Endothelial cell (in vitro differentiated cells): ENCODE data around the gene ALPI. TPM values are rescaled to one million over a fixed set of nuclear protein-coding genes. Genes with fewer than 3 reads are reported as not detected.

Experiments
- DNase-seq: peaks from one replicate; pipeline ENCODE4 v3.0.0; 2021; ENCODE audit warnings: low spot score
- H3K27ac Mint-ChIP-seq: one replicate; pipeline ENCODE4 v1.8.0; 2021; ENCODE audit warnings: mixed read lengths, inconsistent platforms; ENCODE audit not compliant: unreplicated experiment
- H3K27me3 Mint-ChIP-seq: one replicate; pipeline ENCODE4 v1.8.0; 2021; ENCODE audit warnings: mild to moderate bottlenecking, moderate library complexity, mixed read lengths, inconsistent platforms; ENCODE audit not compliant: unreplicated experiment
- H3K36me3 Mint-ChIP-seq: one replicate; pipeline ENCODE4 v1.8.0; 2021; ENCODE audit warnings: mild to moderate bottlenecking, low read depth, mixed read lengths, inconsistent platforms; ENCODE audit not compliant: unreplicated experiment
- H3K4me1 Mint-ChIP-seq: one replicate; pipeline ENCODE4 v1.8.0; 2021; ENCODE audit warnings: mild to moderate bottlenecking, mixed read lengths, inconsistent platforms; ENCODE audit not compliant: unreplicated experiment
- H3K4me3 Mint-ChIP-seq: one replicate; pipeline ENCODE4 v1.8.0; 2021; ENCODE audit warnings: mild to moderate bottlenecking, mixed read lengths, inconsistent platforms; ENCODE audit not compliant: unreplicated experiment
- H3K9me3 Mint-ChIP-seq: one replicate; pipeline ENCODE4 v1.8.0; 2021; ENCODE audit warnings: mixed read lengths, inconsistent platforms; ENCODE audit not compliant: unreplicated experiment
- total RNA-seq: library from RNA; stranded (reverse); fragmentation: NEBNext Ultra II Directional; extraction: Animal tissue kit (Norgen Biotek cat#: 25700); gene quantifications from one replicate; pipeline ENCODE4 v1.2.1, GENCODE V29; 2021; ENCODE audit not compliant: unreplicated experiment
- TF ChIP-seq, protein P1 (sequence below): fragments of 200-600 bp; sonication (generic); IDR thresholded peaks from one replicate; pipeline ENCODE4 v1.5.0; 2021; ENCODE audit warnings: antibody characterized with exemption; ENCODE audit not compliant: unreplicated experiment

The ALPI gene
- total RNA-seq, 1 donor from 2014 or later, result not detected

DNA sequence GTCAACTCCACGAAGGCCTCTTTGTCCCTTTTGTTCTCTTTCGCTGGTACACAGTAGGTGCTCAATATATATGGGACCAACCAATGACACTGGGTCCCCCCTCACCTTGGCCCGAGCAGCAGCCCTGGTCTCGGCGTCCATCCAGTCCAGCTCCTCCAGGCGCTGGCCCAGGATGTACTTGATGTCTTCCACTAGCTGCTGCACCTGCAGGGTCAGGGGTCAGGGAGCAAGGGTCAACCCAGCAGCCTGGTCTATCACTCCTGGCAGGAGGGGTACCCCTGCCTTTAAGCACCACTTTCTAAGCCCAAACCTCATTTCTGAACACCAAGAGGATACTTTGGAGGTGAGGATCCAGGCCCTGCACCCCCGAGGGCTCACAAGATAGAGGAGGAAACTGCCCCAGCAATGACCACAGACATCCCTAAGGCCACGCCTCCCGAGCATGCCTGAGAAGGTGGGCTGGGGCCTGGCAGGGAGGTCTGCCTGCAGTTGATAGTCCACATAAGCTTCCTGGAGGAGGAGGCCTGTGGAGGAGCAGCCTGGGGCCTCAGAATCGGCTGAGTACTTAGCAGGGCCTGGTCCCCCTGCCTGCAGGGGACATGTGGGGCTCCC is 27.5 kb downstream of the ALPI start:
- DNase-seq, result no peak
- Mint-ChIP-seq H3K4me3 (no peak overlapping the region), H3K4me1 (peaks cover 4% of the 10 kb centered on the region), H3K27ac (no peak overlapping the region), H3K27me3 (peaks cover 15% of the 10 kb centered on the region), H3K36me3 (no peaks in the 10 kb centered on the region), H3K9me3 (no peaks in the 10 kb centered on the region)
- TF ChIP-seq, protein P1, sequence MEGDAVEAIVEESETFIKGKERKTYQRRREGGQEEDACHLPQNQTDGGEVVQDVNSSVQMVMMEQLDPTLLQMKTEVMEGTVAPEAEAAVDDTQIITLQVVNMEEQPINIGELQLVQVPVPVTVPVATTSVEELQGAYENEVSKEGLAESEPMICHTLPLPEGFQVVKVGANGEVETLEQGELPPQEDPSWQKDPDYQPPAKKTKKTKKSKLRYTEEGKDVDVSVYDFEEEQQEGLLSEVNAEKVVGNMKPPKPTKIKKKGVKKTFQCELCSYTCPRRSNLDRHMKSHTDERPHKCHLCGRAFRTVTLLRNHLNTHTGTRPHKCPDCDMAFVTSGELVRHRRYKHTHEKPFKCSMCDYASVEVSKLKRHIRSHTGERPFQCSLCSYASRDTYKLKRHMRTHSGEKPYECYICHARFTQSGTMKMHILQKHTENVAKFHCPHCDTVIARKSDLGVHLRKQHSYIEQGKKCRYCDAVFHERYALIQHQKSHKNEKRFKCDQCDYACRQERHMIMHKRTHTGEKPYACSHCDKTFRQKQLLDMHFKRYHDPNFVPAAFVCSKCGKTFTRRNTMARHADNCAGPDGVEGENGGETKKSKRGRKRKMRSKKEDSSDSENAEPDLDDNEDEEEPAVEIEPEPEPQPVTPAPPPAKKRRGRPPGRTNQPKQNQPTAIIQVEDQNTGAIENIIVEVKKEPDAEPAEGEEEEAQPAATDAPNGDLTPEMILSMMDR, result no peak

- DNase-seq, result no peak
- TF ChIP-seq, protein P1, result no peak
- H3K9me3 Mint-ChIP-seq, result no peaks in the 10 kb centered on the region
- H3K36me3 Mint-ChIP-seq, result no peaks in the 10 kb centered on the region
- H3K4me1 Mint-ChIP-seq, result peaks cover 4% of the 10 kb centered on the region
- peaks cover 22% of the 10 kb centered on the region for H3K27me3 Mint-ChIP-seq
- H3K27ac Mint-ChIP-seq, result no peak overlapping the region
- H3K4me3 Mint-ChIP-seq, result no peak overlapping the region
Measured at GRCh38 chr2:232483923-232484627, 28.1 kb downstream of the ALPI start.

DNA sequence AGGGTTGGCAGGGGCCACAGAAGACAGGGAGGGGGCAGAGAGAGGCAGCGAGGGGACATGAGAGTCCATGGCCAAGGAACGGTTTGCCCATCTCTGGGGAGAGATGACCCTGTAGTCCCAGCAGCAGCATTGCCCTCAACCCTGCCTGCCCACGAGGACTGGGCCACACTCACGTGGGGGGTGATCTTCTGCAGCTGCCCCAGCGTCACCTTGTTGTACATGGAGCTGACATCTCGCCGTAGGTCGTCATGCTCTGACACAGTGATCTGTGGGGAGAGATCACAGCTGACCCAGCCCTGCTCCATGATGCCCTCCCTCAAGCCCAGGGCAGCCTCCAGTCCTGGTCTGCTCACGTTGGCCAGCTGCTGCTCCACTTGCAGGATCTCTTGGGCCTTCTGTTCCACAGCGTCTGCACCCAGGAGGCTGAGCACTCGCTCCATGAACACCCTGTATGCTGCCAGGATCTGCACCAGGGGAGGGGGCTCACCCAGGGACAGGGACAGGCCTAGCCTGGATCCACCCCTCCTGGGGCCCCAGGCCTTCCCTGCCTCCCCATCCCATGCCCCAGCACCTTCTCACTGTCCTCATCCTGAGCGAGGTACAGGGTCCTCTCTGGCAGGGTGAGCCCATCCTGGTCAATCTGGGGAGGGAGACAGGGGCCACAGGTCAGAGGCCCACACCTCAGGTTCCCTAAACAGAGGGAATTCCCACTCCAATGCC is 28.8 kb downstream of the ALPI start:
- Mint-ChIP-seq H3K4me1 (peaks cover 4% of the 10 kb centered on the region), H3K27me3 (peaks cover 22% of the 10 kb centered on the region), H3K36me3 (no peaks in the 10 kb centered on the region), H3K9me3 (no peaks in the 10 kb centered on the region), H3K27ac (no peak overlapping the region), H3K4me3 (no peak overlapping the region)
- TF ChIP-seq, protein P1, result no peak
- no peak for DNase-seq

GRCh38 chr2:232485348-232485756 is 29.4 kb downstream of the ALPI start:
- no peaks in the 10 kb centered on the region for H3K9me3 Mint-ChIP-seq
- TF ChIP-seq, protein P1, result no peak
- no peak for DNase-seq
- H3K4me3 Mint-ChIP-seq, result peak overlapping the region; percentile 37
- no peaks in the 10 kb centered on the region for H3K36me3 Mint-ChIP-seq
- no peak overlapping the region for H3K27ac Mint-ChIP-seq
- peaks cover 22% of the 10 kb centered on the region for H3K27me3 Mint-ChIP-seq
- H3K4me1 Mint-ChIP-seq, result peaks cover 4% of the 10 kb centered on the region
